Activated CD4-positive, alpha-beta T cell treated with anti-CD3 and anti-CD28 coated beads, Interleukin-2, amount 10 ng/mL, durations not matched to agents 7 days and 5 days (primary cell): ENCODE data around the gene TRAPPC1. TPM values are rescaled to one million over a fixed set of nuclear protein-coding genes. Genes with fewer than 3 reads are reported as not detected.

ENCODE experiments used
- CTCF ChIA-PET: fragments of 350-600 bp; sonication (Branson Sonifier 250); formaldehyde crosslinking; loops from one replicate; lab custom pipeline; 2021; ENCODE audit warnings: antibody characterized with exemption; lab: Charles Lee
- POLR2A ChIA-PET: fragments of 350-600 bp; sonication (Branson Sonifier 250); formaldehyde crosslinking; loops from one replicate; lab custom pipeline; 2021; ENCODE audit warnings: antibody characterized with exemption; lab: Charles Lee
- DNase-seq: peaks from one replicate; pipeline ENCODE4 v3.0.0-alpha.2; 2020
- H3K27ac Mint-ChIP-seq: one replicate; pipeline ENCODE4 v1.8.0; 2021; ENCODE audit warnings: mild to moderate bottlenecking, moderate library complexity, mixed read lengths
- H3K27me3 Mint-ChIP-seq: one replicate; pipeline ENCODE4 v1.8.0; 2021; ENCODE audit warnings: mixed read lengths
- H3K36me3 Mint-ChIP-seq: one replicate; pipeline ENCODE4 v1.8.0; 2021; ENCODE audit warnings: low read depth, mixed read lengths
- H3K4me1 Mint-ChIP-seq: one replicate; pipeline ENCODE4 v1.8.0; 2021; ENCODE audit warnings: mixed read lengths
- H3K4me3 Mint-ChIP-seq: one replicate; pipeline ENCODE4 v1.8.0; 2021; ENCODE audit warnings: mild to moderate bottlenecking, moderate library complexity, mixed read lengths
- H3K9me3 Mint-ChIP-seq: one replicate; pipeline ENCODE4 v1.8.0; 2021; ENCODE audit warnings: mixed read lengths
- total RNA-seq, 2 experiments: library from RNA; stranded (reverse); gene quantifications; one replicate each; pipeline ENCODE4 v1.2.3, GENCODE V29; 2021

The TRAPPC1 gene
- total RNA-seq, 2 experiments from 2014 or later: 235 to 251 TPM

GRCh38 chr17:7881276-7882054 is 50.3 kb downstream of the TRAPPC1 start:
- no peak overlapping the region for H3K4me3 Mint-ChIP-seq

More at GRCh38 chr17:7881276-7882054, 50.3 kb downstream of the TRAPPC1 start:
- Mint-ChIP-seq H3K36me3 (peaks cover 4% of the 10 kb centered on the region), H3K27me3 (no peaks in the 10 kb centered on the region), H3K27ac (no peak overlapping the region), H3K9me3 (no peaks in the 10 kb centered on the region), H3K4me1 (peaks cover 7% of the 10 kb centered on the region)
- ChIA-PET POLR2A (no interaction called here), CTCF (no interaction called here)
- no peak for DNase-seq

Other genes with a start within 250 kb of the TRAPPC1 start
- 100 to 1,000 TPM; 154 to 182 TPM for gene TP53, start 244.5 kb downstream of the TRAPPC1 start, total RNA-seq
- gene WRAP53, start 243.5 kb downstream of the TRAPPC1 start, total RNA-seq: 10 to 100 TPM; 22.6 to 24.2 TPM
- not detected for gene EFNB3, start 226.7 kb downstream of the TRAPPC1 start, total RNA-seq
- not detected for gene DNAH2, start 214.2 kb downstream of the TRAPPC1 start, total RNA-seq
- gene KDM6B, start 97.7 kb downstream of the TRAPPC1 start, total RNA-seq: 10 to 100 TPM; 12.3 to 12.8 TPM
- gene TMEM88, start 76.9 kb downstream of the TRAPPC1 start, total RNA-seq: under 1 TPM; 0.55 to 0.87 TPM
- gene NAA38, start 74.4 kb downstream of the TRAPPC1 start, total RNA-seq: 10 to 100 TPM; 84.2 to 93.0 TPM
- 1 to 10 TPM; 8.2 to 9.0 TPM for gene CYB5D1, start 73.9 kb downstream of the TRAPPC1 start, total RNA-seq
- gene CHD3, start 43.2 kb downstream of the TRAPPC1 start, total RNA-seq: 100 to 1,000 TPM; 216 to 223 TPM
- gene RNF227, start 15.7 kb downstream of the TRAPPC1 start, total RNA-seq: 1 to 10 TPM; 4.4 to 4.5 TPM
- gene KCNAB3, start 2.1 kb downstream of the TRAPPC1 start, total RNA-seq: 10 to 100 TPM; 11.8 to 12.4 TPM
- gene CNTROB, start 260 bp upstream of the TRAPPC1 start, total RNA-seq: 10 to 100 TPM; 74.3 to 77.4 TPM
- gene GUCY2D, start 70.7 kb upstream of the TRAPPC1 start, total RNA-seq: not detected
- not detected for gene ALOX15B, start 107.1 kb upstream of the TRAPPC1 start, total RNA-seq
- gene ALOX12B, start 155.8 kb upstream of the TRAPPC1 start, total RNA-seq: under 1 TPM; 0.27 to 0.31 TPM
- not detected for gene ALOXE3, start 186.6 kb upstream of the TRAPPC1 start, total RNA-seq
- under 1 TPM; 0.15 to 0.20 TPM for gene HES7, start 192.2 kb upstream of the TRAPPC1 start, total RNA-seq
- gene PER1, start 220.5 kb upstream of the TRAPPC1 start, total RNA-seq: 10 to 100 TPM; 26.9 to 28.7 TPM
- gene VAMP2, start 231.0 kb upstream of the TRAPPC1 start, total RNA-seq: 10 to 100 TPM; 71.1 to 79.1 TPM
- 10 to 100 TPM; 34.8 to 37.2 TPM for gene TMEM107, start 244.4 kb upstream of the TRAPPC1 start, total RNA-seq